ENCODE measurements around the gene CYSTM1.

CYSTM1 gene

DNA sequence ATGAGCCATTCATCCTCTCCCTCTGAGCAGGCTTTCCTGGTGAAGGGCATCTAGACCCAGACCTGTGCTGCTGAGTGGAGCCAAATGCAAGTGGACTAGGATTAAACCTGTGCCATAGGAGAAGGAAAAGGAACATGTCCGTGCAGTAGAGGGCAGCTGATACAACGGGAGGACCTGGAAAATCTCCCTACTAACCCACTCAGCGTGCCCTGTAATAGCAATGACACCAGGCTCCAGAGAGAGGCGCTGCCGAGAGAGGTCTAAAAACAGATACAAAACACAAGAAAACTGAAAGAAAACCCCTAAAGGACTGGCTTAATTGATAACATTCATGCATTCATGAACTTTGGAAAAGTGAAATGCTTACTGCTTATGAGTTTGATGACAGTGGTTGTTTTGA, 67.1 kb downstream of the CYSTM1 start:
- TF ChIP-seq, protein P1, sequence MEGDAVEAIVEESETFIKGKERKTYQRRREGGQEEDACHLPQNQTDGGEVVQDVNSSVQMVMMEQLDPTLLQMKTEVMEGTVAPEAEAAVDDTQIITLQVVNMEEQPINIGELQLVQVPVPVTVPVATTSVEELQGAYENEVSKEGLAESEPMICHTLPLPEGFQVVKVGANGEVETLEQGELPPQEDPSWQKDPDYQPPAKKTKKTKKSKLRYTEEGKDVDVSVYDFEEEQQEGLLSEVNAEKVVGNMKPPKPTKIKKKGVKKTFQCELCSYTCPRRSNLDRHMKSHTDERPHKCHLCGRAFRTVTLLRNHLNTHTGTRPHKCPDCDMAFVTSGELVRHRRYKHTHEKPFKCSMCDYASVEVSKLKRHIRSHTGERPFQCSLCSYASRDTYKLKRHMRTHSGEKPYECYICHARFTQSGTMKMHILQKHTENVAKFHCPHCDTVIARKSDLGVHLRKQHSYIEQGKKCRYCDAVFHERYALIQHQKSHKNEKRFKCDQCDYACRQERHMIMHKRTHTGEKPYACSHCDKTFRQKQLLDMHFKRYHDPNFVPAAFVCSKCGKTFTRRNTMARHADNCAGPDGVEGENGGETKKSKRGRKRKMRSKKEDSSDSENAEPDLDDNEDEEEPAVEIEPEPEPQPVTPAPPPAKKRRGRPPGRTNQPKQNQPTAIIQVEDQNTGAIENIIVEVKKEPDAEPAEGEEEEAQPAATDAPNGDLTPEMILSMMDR (IDR thresholded peaks at IDR 0.05) = no peak

DNA sequence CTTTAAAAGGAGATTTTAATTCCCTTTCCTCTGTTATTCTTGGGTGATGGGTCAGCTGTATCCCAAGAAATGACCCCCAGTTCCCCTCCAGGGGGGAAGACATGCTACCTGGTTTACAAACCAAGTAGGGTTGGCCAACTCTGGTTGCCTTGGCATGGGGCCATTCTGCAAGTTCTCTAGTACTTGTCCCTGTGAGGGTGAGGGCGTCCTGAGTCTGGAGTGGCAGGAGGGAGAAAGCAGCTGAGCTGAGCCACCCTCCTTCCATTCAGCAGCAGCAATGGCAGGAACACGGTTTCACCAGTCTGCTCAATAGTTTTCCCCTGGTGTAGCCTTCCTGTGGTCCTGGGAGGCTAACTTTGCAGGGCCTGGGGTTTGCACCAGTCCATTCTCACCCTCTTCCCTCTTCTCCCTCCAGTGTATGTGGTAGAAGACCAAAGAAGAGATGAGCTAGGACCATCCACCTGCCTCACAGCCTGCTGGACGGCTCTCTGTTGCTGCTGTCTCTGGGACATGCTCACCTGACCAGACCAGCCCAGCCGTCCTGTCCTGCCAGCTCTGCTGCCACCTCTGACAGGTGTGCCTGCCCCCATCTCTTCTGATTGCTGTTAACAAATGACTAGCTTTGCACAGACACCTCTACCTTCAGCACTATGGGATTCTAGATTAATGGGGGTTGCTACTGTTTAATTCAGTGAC, 68.0 kb downstream of the CYSTM1 start:
- TF ChIP-seq, protein P1 (IDR thresholded peaks at IDR 0.05) = no peak

DNA sequence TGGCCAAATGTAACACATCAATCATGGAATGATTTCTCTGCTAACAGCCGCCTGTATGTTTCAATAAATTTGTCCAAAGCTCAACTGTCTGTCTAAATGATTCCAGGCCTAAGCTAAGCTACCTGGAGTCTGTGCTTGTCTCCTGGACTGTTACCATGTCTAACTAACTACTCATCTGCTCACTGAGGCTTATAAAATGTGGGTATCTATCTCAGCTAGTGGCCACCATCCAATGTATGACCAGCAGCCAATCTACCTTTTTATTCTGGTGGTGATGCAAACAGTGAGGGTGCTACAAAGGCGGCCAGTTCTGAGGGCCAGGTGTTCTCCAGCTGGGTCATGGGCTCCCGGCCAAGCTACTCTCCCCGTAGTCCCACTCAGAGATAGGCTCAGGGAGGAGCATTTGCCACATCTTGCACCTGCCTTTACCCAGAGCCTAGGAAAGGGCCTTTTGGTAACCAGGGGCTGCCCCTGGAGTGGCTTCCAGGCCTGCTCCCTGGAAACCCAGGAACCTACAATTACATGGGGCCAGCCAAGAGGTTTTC, 68.8 kb downstream of the CYSTM1 start:
- TF ChIP-seq, protein P1 (IDR thresholded peaks at IDR 0.05) = no peak

DNA sequence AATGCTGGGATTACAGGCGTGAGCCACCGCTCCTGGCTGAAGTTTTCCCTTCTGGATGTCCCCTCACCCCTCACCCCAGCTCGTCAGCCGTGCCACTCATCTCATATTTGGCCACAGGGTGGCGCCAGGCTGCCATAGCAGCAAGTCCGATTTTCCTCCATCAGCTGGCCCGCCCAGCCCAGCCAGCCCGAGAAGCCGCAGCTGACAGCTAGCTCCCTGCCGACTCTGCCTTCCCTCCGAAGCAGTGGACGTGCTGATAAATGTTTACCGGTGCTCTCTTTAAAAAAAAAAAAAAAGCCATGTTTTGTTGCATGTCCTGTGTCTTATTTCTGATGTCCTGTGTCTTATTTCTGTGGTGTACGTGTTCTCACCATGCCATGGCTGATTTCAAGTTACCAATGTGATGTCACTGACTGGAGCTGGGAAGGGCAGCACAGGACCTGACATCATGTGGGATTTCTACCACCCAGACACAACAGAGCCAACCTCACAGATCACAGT, 69.6 kb downstream of the CYSTM1 start:
- TF ChIP-seq, protein P1 (IDR thresholded peaks at IDR 0.05) = peak; percentile 86

DNA sequence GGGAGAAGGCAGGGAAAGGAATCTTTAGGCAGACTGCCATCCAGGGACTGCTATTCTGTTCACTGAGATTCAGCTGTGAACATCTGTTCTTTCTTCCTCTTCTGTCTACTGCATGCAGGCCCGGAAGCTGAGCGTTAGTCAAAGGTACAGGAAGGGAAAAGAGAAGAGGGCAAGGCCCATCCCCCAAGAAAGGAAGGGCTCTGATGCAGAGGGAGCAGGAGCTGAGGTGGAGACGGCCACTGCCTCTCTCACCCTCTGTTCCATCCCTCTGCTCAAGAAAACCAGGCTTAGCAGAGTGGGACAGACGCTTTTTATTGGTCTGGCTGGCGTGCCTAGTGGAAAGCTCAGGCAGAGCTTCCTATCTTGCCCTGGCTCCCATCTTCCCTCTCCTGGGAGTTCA, 70.4 kb downstream of the CYSTM1 start:
- TF ChIP-seq, protein P1 (IDR thresholded peaks at IDR 0.05) = no peak

DNA sequence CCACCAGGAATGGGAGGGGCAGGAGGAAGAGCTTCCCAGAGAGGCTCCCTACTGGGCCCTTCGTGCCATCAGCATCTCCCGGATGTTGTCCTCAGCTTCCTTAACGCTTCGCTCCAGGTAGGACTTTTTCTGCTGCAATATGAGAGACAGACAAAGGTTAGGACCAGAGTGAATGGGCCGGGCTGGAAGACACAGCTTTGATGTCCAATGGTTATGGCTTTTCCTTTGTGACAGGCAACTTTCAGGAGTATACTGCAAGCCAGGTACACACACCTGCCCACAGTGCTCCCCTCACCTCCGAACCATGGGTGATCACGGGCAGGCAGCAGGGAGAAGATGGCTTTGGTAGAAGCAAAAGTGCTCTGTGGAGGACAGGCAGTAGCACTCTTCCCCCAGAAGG, 70.9 kb downstream of the CYSTM1 start:
- TF ChIP-seq, protein P1 (IDR thresholded peaks at IDR 0.05) = no peak

DNA sequence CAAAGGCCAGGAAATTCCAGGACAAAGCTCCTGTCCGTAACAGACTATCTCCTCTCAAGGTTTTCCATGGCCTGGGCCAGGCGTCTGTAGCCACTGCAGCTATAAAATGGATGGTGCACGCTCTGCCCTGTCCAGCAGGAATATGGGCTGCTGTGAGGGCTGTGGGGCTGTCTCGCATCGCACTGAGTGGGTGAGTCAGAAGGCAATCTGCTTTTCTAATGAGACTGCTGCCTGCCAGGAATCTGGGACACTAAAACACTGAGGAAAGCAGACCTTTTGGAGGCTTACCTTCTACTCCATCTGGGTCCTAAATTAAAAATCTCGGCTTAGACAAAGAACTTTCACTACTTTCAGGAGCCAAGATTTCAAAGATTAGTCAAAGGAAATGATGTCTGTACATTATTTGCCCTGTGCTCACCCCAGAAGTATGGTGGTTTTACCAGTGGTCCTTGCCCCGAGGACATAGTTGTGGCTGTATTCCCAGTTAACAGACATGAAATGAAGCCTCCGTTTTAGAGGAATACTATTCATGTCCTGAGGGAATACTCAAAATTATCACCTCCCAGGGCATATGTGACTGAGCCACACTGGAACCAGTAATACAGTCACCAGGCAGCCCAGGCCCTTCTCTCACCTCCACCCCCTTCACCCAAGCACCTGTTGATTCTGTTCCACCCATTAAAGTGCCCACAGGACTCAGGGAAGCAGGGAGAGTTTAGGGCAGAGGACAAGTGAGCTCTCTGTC, 71.6 kb downstream of the CYSTM1 start:
- TF ChIP-seq, protein P1 (IDR thresholded peaks at IDR 0.05) = no peak

All from LNCAP (cell line).